K562 (cell line): ENCODE results near the gene BRDT. TPM values are rescaled to one million over a fixed set of nuclear protein-coding genes. Genes with fewer than 3 reads are reported as not detected.

Experiments
- ATAC-seq: fragments of 200-7000 bp; cut with Tn5 transposase; 3 replicates; pipeline ENCODE4 v1.9.1; 2020; ENCODE audit warnings: moderate library complexity
- BruUV-seq: library from RNA; stranded (reverse); fragments of 400-500 nt; replicated peaks from 2 replicates; lab custom pipeline; 2021; lab: Mats Ljungman, UMichigan
- CTCF ChIA-PET: fragments of 300-600 bp; formaldehyde crosslinking; extraction: SDS; loops from one replicate; lab custom pipeline; 2021; ENCODE audit warnings: low intra/inter-chr PET ratio; lab: Yijun Ruan, JAX
- POLR2A ChIA-PET: fragments of 300-600, 350-650 bp; sonication (Branson Sonifier 250); formaldehyde crosslinking; extraction: SDS; loops from one replicate; lab custom pipeline; 2021; ENCODE audit warnings: antibody characterized with exemption, inconsistent platforms; lab: Yijun Ruan, JAX
- DNase-seq, 4 experiments: peaks; one replicate each; pipeline versions ENCODE4 v3.0.0 to v3.0.0-alpha.2; 2011 to 2018; ENCODE audit warnings: low spot score in 3 of 4, mixed read lengths in 3 of 4; ENCODE audit errors: extremely low read depth in 1 of 4
- FAIRE-seq: peaks from 2 replicates; lab custom pipeline; 2011; peaks lifted over from hg19 to GRCh38; lab: Jason Lieb, UNC
- H2AFZ ChIP-seq: 2 replicates; pipeline ENCODE4 v1.6.0; 2011; ENCODE audit warnings: low read depth, low read length, control low read depth, inconsistent platforms
- H3K27ac ChIP-seq: fragments of 200-600 bp; 3 replicates; pipeline ENCODE4 v1.8.0; 2011; ENCODE audit warnings: low read depth, mild to moderate bottlenecking, control low read depth, inconsistent platforms, low read length, moderate library complexity, mixed read lengths; ENCODE audit errors: extremely low read depth
- H3K27me3 ChIP-seq, 2 experiments: fragments of 300-600 bp in 1 of 2; 2 replicates in 1 of 2; 3 replicates in 1 of 2; pipeline versions ENCODE4 v1.6.0 to v1.8.0; 2011; ENCODE audit warnings: inconsistent platforms in 2 of 2, low read length in 2 of 2, mild to moderate bottlenecking in 1 of 2, mixed read lengths in 1 of 2, moderate library complexity in 1 of 2; ENCODE audit not compliant: control insufficient read depth in 2 of 2, insufficient read depth in 2 of 2
- H3K36me3 ChIP-seq: fragments of 300-600 bp; 3 replicates; pipeline ENCODE4 v1.8.0; 2011; ENCODE audit warnings: mild to moderate bottlenecking, low read length, inconsistent platforms; ENCODE audit not compliant: control insufficient read depth, insufficient read depth
- H3K4me1 ChIP-seq, 2 experiments: fragments of 200-600 bp in 1 of 2; replicated peaks in 1 of 2; 2 replicates in 1 of 2; 3 replicates in 1 of 2; pipeline versions ENCODE4 v1.5.1 to v1.8.0; 2011; ENCODE audit warnings: inconsistent platforms in 2 of 2, low read length in 2 of 2, mild to moderate bottlenecking in 1 of 2, mixed read lengths in 1 of 2, moderate library complexity in 1 of 2; ENCODE audit not compliant: control insufficient read depth in 2 of 2, insufficient read depth in 2 of 2
- H3K4me2 ChIP-seq: 2 replicates; pipeline ENCODE4 v1.6.1; 2011; ENCODE audit warnings: low read length, control low read depth, inconsistent platforms, mixed read lengths; ENCODE audit not compliant: insufficient read depth
- H3K4me3 ChIP-seq: fragments of 200-600 bp; sonication (generic), shearing (Covaris generic); 2 replicates; pipeline ENCODE4 v1.5.1; 2016; ENCODE audit warnings: control low read depth, inconsistent platforms
- H3K79me2 ChIP-seq: fragments of 200-600 bp; 3 replicates; pipeline ENCODE4 v1.8.0; 2011; ENCODE audit warnings: low read length, inconsistent platforms; ENCODE audit not compliant: control insufficient read depth, insufficient read depth
- H3K9ac ChIP-seq, 2 experiments: 2 replicates each; pipeline versions ENCODE4 v1.6.0 to v1.6.1; 2011; ENCODE audit warnings: low read depth in 2 of 2, low read length in 2 of 2, control low read depth in 1 of 2, inconsistent platforms in 1 of 2, mild to moderate bottlenecking in 1 of 2, mixed read lengths in 1 of 2; ENCODE audit not compliant: insufficient read depth in 1 of 2
- H3K9me1 ChIP-seq: one replicate; pipeline ENCODE4 v1.6.0; 2011; ENCODE audit warnings: inconsistent platforms, mild to moderate bottlenecking, low read length, moderate library complexity; ENCODE audit not compliant: control insufficient read depth, insufficient read depth
- H3K9me3 ChIP-seq: replicated peaks from 2 replicates; pipeline ENCODE4 v1.5.1; 2011; ENCODE audit warnings: low read depth, low read length, inconsistent platforms; ENCODE audit not compliant: control insufficient read depth, insufficient read depth
- H4K20me1 ChIP-seq: replicated peaks from 2 replicates; pipeline ENCODE4 v1.6.1; 2011; ENCODE audit warnings: low read length, inconsistent platforms, mixed read lengths; ENCODE audit not compliant: control insufficient read depth, insufficient read depth
- BACH1 ChIP-seq: fragments of 200-800 bp; sonication (Bioruptor generic); IDR thresholded peaks from 2 replicates; pipeline ENCODE4 v1.6.1; 2016; ENCODE audit warnings: missing genetic modification characterization, missing compliant biosample characterization
- CTCF ChIP-seq, 3 experiments: IDR thresholded peaks in 2 of 3; conservative IDR thresholded peaks in 1 of 3; 2 replicates each; pipeline ENCODE4 v1.5.1; 2011 to 2012; ENCODE audit warnings: low read length in 3 of 3, mild to moderate bottlenecking in 3 of 3, control low read depth in 2 of 3, improper control_type of control experiment in 1 of 3, inconsistent platforms in 1 of 3, low read depth in 1 of 3, mixed read lengths in 1 of 3, moderate library complexity in 1 of 3; ENCODE audit not compliant: insufficient read depth in 2 of 3
- NFIC ChIP-seq: fragments of 450-650 bp; IDR thresholded peaks from 2 replicates; pipeline ENCODE4 v1.6.1; 2017; ENCODE audit warnings: mild to moderate bottlenecking, inconsistent platforms
- NR0B1 ChIP-seq: fragments of 450-650 bp; IDR thresholded peaks from one replicate; pipeline ENCODE4 v1.6.1; 2018; ENCODE audit warnings: mild to moderate bottlenecking, moderate library complexity; ENCODE audit not compliant: partially characterized antibody
- RAD21 ChIP-seq, 2 experiments: fragments of 250-450 bp in 1 of 2; fragments of 450-650 bp in 1 of 2; sonication (Bioruptor Pico) in 1 of 2; formaldehyde crosslinking in 1 of 2; IDR thresholded peaks in 1 of 2; conservative IDR thresholded peaks in 1 of 2; 2 replicates each; pipeline versions ENCODE4 v1.4.0 to v1.8.0; 2020 to 2022; ENCODE audit warnings: mild to moderate bottlenecking in 2 of 2, moderate library complexity in 1 of 2
- RAD51 ChIP-seq: fragments of 450-650 bp; IDR thresholded peaks from 2 replicates; pipeline ENCODE4 v1.7.1; 2016; ENCODE audit warnings: low read depth, mild to moderate bottlenecking, borderline replicate concordance
- ZNF445 ChIP-seq: fragments of 250-450 bp; sonication (Bioruptor Pico); IDR thresholded peaks from 2 replicates; pipeline ENCODE4 v1.4.0; 2020; ENCODE audit warnings: low read depth, mild to moderate bottlenecking, moderate library complexity
- WGBS: fragments of 100-300 bp; shearing (Covaris generic); methylation state at CpG from one replicate; pipeline ENCODE4 v1.1.6; 2016; ENCODE audit warnings: low coverage, mixed read lengths; ENCODE audit not compliant: insufficient coverage; ENCODE audit errors: missing lambda C conversion rate; 5-methylcytosine and 5-hydroxymethylcytosine counted together
- in situ Hi-C: fragments of 300-500 bp; cut with MboI; formaldehyde crosslinking; loops from 4 replicates; pipeline ENCODE4 v1.15.0; 2018; ENCODE audit warnings: inconsistent platforms, mixed read lengths
- intact Hi-C: fragments of 100-400 bp; cut with micrococcal nuclease; formaldehyde crosslinking; loops from 2 replicates; pipeline ENCODE4 v1.14.2; 2022
- polyA plus RNA-seq, 8 experiments: library from polyadenylated mRNA; depleted of rRNA in 4 of 8; stranded (reverse) in 5 of 8; unstranded in 3 of 8; fragments of >200 nt; fragmentation: Nextera tagmentation in 2 of 8; fragmentation: Illumina TruSeq in 1 of 8; extraction: Ambion mirVana in 2 of 8; extraction: Trizol in 1 of 8; gene quantifications; 2 replicates each; pipeline versions ENCODE4 v1.2.1 to v1.2.3, GENCODE V29; 2011 to 2014; ENCODE audit warnings: inconsistent platforms in 1 of 8, missing spikeins in 1 of 8
- total RNA-seq, 7 experiments: library from RNA; depleted of rRNA in 6 of 7; stranded (reverse); fragments of >200 nt in 6 of 7; fragmentation: Illumina TruSeq in 2 of 7; extraction: Trizol in 2 of 7; gene quantifications; 2 replicates each; pipeline versions ENCODE4 v1.2.1 to v1.2.3, GENCODE V29; 2011 to 2021; ENCODE audit warnings: low replicate concordance in 1 of 7

BRDT gene
- total and polyA plus RNA-seq, 9 of the 15 experiments (the other 6 are each of a cell fraction or from before 2014, with no cell fraction given), result 0.01 TPM; not detected in 8

- H3K9me3 ChIP-seq, result no peaks in the 10 kb centered on the region
- no peak overlapping the region for H3K4me2 ChIP-seq
- H3K36me3 ChIP-seq, result no peaks in the 10 kb centered on the region
- no peaks in the 10 kb centered on the region for H3K9me1 ChIP-seq
- TF ChIP-seq NFIC (no peak), RAD21 (CRISPR knock-in tag; conservative IDR thresholded peaks at IDR 0.05 in 1 of 2, IDR thresholded peaks at IDR 0.05 in 1 of 2) (peak in 1 of 2 experiments; percentile 38; a peak in 1 of 4 replicates), CTCF (IDR thresholded peaks at IDR 0.05 in 2 of 3, conservative IDR thresholded peaks at IDR 0.05 in 1 of 3; ENCODE audit: insufficient read depth in 2 of 3, low read depth in 1 of 3, low read length in 3 of 3) (peak in 2 of 3 experiments; percentile 23 to 26; a peak in 2 of 6 replicates), NR0B1 (no peak), ZNF445 (no peak), RAD51 (no peak), BACH1 (tag) (no peak)
- H3K4me3 ChIP-seq, result no peak overlapping the region
- FAIRE-seq, result no peak
- 6% methylated on average over 2 of the region's 2 CpGs for WGBS
- no peaks in the 10 kb centered on the region for H3K27me3 ChIP-seq
- CTCF ChIA-PET, result no interaction called here
- H3K4me1 ChIP-seq, result peaks cover 0 to 5% of the 10 kb centered on the region in 2 experiments; a peak in 1 of 5 replicates
- POLR2A ChIA-PET, result no interaction called here
- in situ Hi-C loops (no loop called here), intact Hi-C loops (no loop called here)
- H4K20me1 ChIP-seq, result no peaks in the 10 kb centered on the region
- H3K79me2 ChIP-seq, result no peaks in the 10 kb centered on the region
- H2AFZ ChIP-seq, result no peak overlapping the region
- peak; percentile 67 for ATAC-seq
- no peak overlapping the region for H3K27ac ChIP-seq
- H3K9ac ChIP-seq, result no peak overlapping the region
- no TSS peak for BruUV-seq
- no peak for DNase-seq
Observed at GRCh38 chr1:91952187-91952586, 3.0 kb downstream of the BRDT start.
